ENCODE results near the gene CCDC169. TPM values are rescaled to one million over a fixed set of nuclear protein-coding genes. Genes with fewer than 3 reads are reported as not detected.

CCDC169 gene
- total RNA-seq, 1 experiment from 2014 or later, result 6.5 TPM

GRCh38 chr13:36298535-36299068 lies 988 bp upstream of the CCDC169 start:
- Histone ChIP-seq H3K79me2 (ENCODE audit: low read depth) (peaks cover 4% of the 10 kb centered on the region; the same call in 1 of the 2 replicates), H3K4me3 (peak overlapping the region; percentile 61), H4K20me1 (ENCODE audit: insufficient read depth) (no peaks in the 10 kb centered on the region), H3K9me2 (ENCODE audit: insufficient read depth) (no peaks in the 10 kb centered on the region), H3K4me2 (peak overlapping the region; percentile 83), H3K9me3 (ENCODE audit: insufficient read depth, low read depth) (no peaks in the 10 kb centered on the region), H3K27ac (peak overlapping the region; percentile 82), H3K36me3 (ENCODE audit: low read depth) (no peaks in the 10 kb centered on the region), H3F3A (ENCODE audit: insufficient read depth, low read depth) (peaks cover 27% of the 10 kb centered on the region), H3K4me1 (replicated peaks; ENCODE audit: insufficient read depth) (peaks cover 34% of the 10 kb centered on the region), H3K27me3 (ENCODE audit: insufficient read depth, low read depth) (no peaks in the 10 kb centered on the region), H2AFZ (peak overlapping the region; percentile 88)
- no TSS peak for BruUV-seq (replicated peaks)
- intact Hi-C loops (cut with micrococcal nuclease; ENCODE audit: unreplicated experiment), result loop anchor here (5.0 kb wide), 1 partner anchor 49 kb away; the partner anchor contains the start of gene SPART
- ChIA-PET CTCF (no interaction called here), POLR2A (ENCODE audit: unreplicated experiment) (no interaction called here)
- no peak for TF ChIP-seq EZH2 (IDR thresholded peaks at IDR 0.05; ENCODE audit: low read depth)
- no peak for TF ChIP-seq CTCF (conservative IDR thresholded peaks at IDR 0.05)
- DNase-seq, result peak in 1 of 2 experiments; percentile 38

GRCh38 chr13:36294096-36294495 lies 3.5 kb downstream of the CCDC169 start:
- intact Hi-C loops (cut with micrococcal nuclease; ENCODE audit: unreplicated experiment), result no loop called here
- peaks cover 5% of the 10 kb centered on the region; the same call in 1 of the 2 replicates for H3K36me3 ChIP-seq (ENCODE audit: low read depth)
- DNase-seq, result no peak
- H3K9me3 ChIP-seq (ENCODE audit: insufficient read depth, low read depth), result peaks cover 19% of the 10 kb centered on the region
- H3K4me1 ChIP-seq (replicated peaks; ENCODE audit: insufficient read depth), result peaks cover 19% of the 10 kb centered on the region
- no peak overlapping the region for H3K4me2 ChIP-seq
- TF ChIP-seq CTCF (conservative IDR thresholded peaks at IDR 0.05), result no peak
- no peak for TF ChIP-seq EZH2 (IDR thresholded peaks at IDR 0.05; ENCODE audit: low read depth)
- no TSS peak for BruUV-seq (replicated peaks)
- peaks cover 7% of the 10 kb centered on the region for H3F3A ChIP-seq (ENCODE audit: insufficient read depth, low read depth)
- H3K4me3 ChIP-seq, result no peak overlapping the region
- no peak overlapping the region for H2AFZ ChIP-seq
- ChIA-PET CTCF (interaction anchor here (1.3 kb wide), 1 partner anchor 12 kb away, joined by 3 read pairs; no protein-coding TSS in a partner anchor), POLR2A (ENCODE audit: unreplicated experiment) (no interaction called here)
- H3K9me2 ChIP-seq (ENCODE audit: insufficient read depth), result no peaks in the 10 kb centered on the region
- no peaks in the 10 kb centered on the region for H3K27me3 ChIP-seq (ENCODE audit: insufficient read depth, low read depth)
- peaks cover 4% of the 10 kb centered on the region; the same call in 1 of the 2 replicates for H3K79me2 ChIP-seq (ENCODE audit: low read depth)
- no peaks in the 10 kb centered on the region for H4K20me1 ChIP-seq (ENCODE audit: insufficient read depth)
- H3K27ac ChIP-seq, result no peak overlapping the region

- H3K79me2 ChIP-seq (ENCODE audit: low read depth), result peaks cover under 1% of the 10 kb centered on the region; the same call in 1 of the 2 replicates
- DNase-seq, result no peak
- CTCF ChIA-PET, result interaction anchor here (1.3 kb wide), 1 partner anchor 11 kb away, joined by 3 read pairs; no protein-coding TSS in a partner anchor
- H3K27me3 ChIP-seq (ENCODE audit: insufficient read depth, low read depth), result no peaks in the 10 kb centered on the region
- peaks cover 20% of the 10 kb centered on the region for H3K9me3 ChIP-seq (ENCODE audit: insufficient read depth, low read depth)
- H3K27ac ChIP-seq, result no peak overlapping the region
- POLR2A ChIA-PET (ENCODE audit: unreplicated experiment), result no interaction called here
- BruUV-seq (replicated peaks), result no TSS peak
- no peak overlapping the region for H3K4me2 ChIP-seq
- H3F3A ChIP-seq (ENCODE audit: insufficient read depth, low read depth), result peaks cover 1% of the 10 kb centered on the region; the same call in 1 of the 2 replicates
- no peaks in the 10 kb centered on the region for H4K20me1 ChIP-seq (ENCODE audit: insufficient read depth)
- H3K4me3 ChIP-seq, result no peak overlapping the region
- H3K9me2 ChIP-seq (ENCODE audit: insufficient read depth), result no peaks in the 10 kb centered on the region
- intact Hi-C loops (cut with micrococcal nuclease; ENCODE audit: unreplicated experiment), result no loop called here
- peaks cover 13% of the 10 kb centered on the region for H3K4me1 ChIP-seq (replicated peaks; ENCODE audit: insufficient read depth)
- peaks cover 6% of the 10 kb centered on the region; the same call in 1 of the 2 replicates for H3K36me3 ChIP-seq (ENCODE audit: low read depth)
- TF ChIP-seq EZH2 (IDR thresholded peaks at IDR 0.05; ENCODE audit: low read depth) (no peak), CTCF (conservative IDR thresholded peaks at IDR 0.05) (no peak)
- H2AFZ ChIP-seq, result no peak overlapping the region
Measured at GRCh38 chr13:36293497-36293896, 4.1 kb downstream of the CCDC169 start.

All from PC-9 (cell line).